Omental fat pad (tissue), 4 donors: ENCODE measurements around the gene ZDHHC14. TPM values are rescaled to one million over a fixed set of nuclear protein-coding genes. Genes with fewer than 3 reads are reported as not detected.
A peak's percentile ranks its signal among the peaks of the same experiment; 100 is the strongest.

Source experiments
- ATAC-seq: fragments of 150-250 bp; one replicate; pipeline ENCODE4 v1.9.1; 2016; ENCODE audit warnings: mild to moderate bottlenecking, moderate library complexity; ENCODE audit not compliant: low FRiP score
- DNase-seq: peaks from one replicate; pipeline ENCODE4 v3.0.0-alpha.2; 2019; ENCODE audit warnings: low spot score
- CTCF ChIP-seq, 3 donors: fragments of 450-650 bp; IDR thresholded peaks; one replicate each; pipeline ENCODE4 v1.5.1; 2016 to 2017; ENCODE audit warnings: antibody characterized with exemption in 3 of 3, mild to moderate bottlenecking in 3 of 3, moderate library complexity in 2 of 3
- small RNA-seq: library from RNA; depleted of rRNA; stranded (forward); fragments of <200 nt; gene quantifications from one replicate; pipeline ENCODE3, GENCODE V24; 2016
- total RNA-seq, 4 donors: library from RNA; depleted of rRNA; stranded (reverse); fragments of >200 nt; gene quantifications; one replicate each; pipeline ENCODE4 v1.1.0, GENCODE V29; 2016

Gene ZDHHC14
- total RNA-seq, 4 donors from 2014 or later = 5.6 to 13.7 (median 6.9) TPM

GRCh38 chr6:157724138-157724820 lies 343.3 kb downstream of the ZDHHC14 start:
- no peak for ATAC-seq
- TF ChIP-seq CTCF (IDR thresholded peaks at IDR 0.05) = no peak
- no peak for DNase-seq

GRCh38 chr6:157724960-157725741 lies 344.2 kb downstream of the ZDHHC14 start:
- DNase-seq (no peak), ATAC-seq (no peak)
- TF ChIP-seq CTCF (IDR thresholded peaks at IDR 0.05) = no peak

- ATAC-seq = no peak
- DNase-seq = no peak
- TF ChIP-seq CTCF (IDR thresholded peaks at IDR 0.05) = no peak
Observed at GRCh38 chr6:157725836-157726235, 344.8 kb downstream of the ZDHHC14 start.

DNA sequence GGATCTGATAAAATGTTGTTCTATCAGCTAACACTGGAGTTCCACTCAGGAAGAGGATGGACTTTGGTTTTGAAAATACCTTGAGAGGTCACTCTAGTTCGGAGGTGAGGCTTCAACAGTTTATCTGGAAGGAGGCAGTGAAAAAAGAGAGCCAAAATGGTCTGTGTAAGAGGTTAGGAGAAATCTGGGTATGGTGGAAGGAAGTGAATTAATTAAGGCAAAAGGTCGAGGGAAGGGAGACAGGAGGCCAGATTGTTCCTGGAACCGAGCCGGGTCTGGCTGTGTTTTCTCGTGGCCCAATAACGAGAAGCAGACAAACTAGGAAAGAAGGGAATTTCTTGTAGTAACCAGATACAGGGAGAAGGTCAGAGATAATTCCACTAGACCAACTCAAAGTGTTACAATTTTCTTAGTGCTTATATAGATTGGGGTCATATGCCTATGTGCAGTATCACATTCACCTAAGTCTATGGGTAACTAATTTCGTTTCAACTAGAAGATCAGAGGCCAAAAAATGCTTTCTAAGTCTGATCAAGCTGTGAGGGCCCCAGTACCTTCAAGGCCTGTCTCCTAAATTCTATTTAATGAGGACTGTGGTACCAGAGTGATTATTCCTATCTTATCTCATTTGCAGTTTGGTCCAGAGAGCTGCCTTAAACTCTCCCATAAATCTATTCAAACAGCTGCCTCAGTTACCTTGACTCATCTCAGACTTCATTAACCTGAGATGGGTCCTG lies 346.1 kb downstream of the ZDHHC14 start:
- DNase-seq = no peak
- peak; percentile 62 for ATAC-seq
- TF ChIP-seq CTCF (IDR thresholded peaks at IDR 0.05) = no peak

Small RNA genes lying within 50 kb of the gene (small RNA-seq; reads per million reads assigned to genes)
- not detected for gene MIR3692

Other genes with a start within 250 kb of the ZDHHC14 start
- gene TMEM242, start 57.7 kb upstream of the ZDHHC14 start, total RNA-seq = 10 to 100 TPM in 1 of 4 donors, 1 to 10 TPM in 3; 3.5 to 13.6 (median 5.2) TPM